Neural progenitor cell (in vitro differentiated cells): ENCODE results near the gene VPS13D. TPM values are rescaled to one million over a fixed set of nuclear protein-coding genes. Genes with fewer than 3 reads are reported as not detected.

Source experiments
- DNase-seq: peaks from one replicate; pipeline ENCODE4 v3.0.0-alpha.2; 2016; ENCODE audit warnings: low spot score
- H2AFZ ChIP-seq: fragments of 200-600 bp; sonication (generic); replicated peaks from 2 replicates; pipeline ENCODE4 v1.6.1; 2016; ENCODE audit warnings: antibody characterized with exemption
- H3F3A ChIP-seq: fragments of 200-600 bp; sonication (generic); 2 replicates; pipeline ENCODE4 v1.6.1; 2016; ENCODE audit warnings: antibody characterized with exemption, low read depth
- H3K27ac ChIP-seq: fragments of 200-600 bp; sonication (generic); 2 replicates; pipeline ENCODE4 v1.5.1; 2016; ENCODE audit warnings: mild to moderate bottlenecking
- H3K27me3 ChIP-seq: fragments of 200-600 bp; sonication (generic); 2 replicates; pipeline ENCODE4 v1.6.1; 2016; ENCODE audit warnings: mild to moderate bottlenecking, moderate library complexity
- H3K36me3 ChIP-seq: fragments of 200-600 bp; sonication (generic); 2 replicates; pipeline ENCODE4 v1.5.1; 2016
- H3K4me1 ChIP-seq: fragments of 200-600 bp; sonication (generic); 2 replicates; pipeline ENCODE4 v1.6.1; 2016; ENCODE audit warnings: mixed run types
- H3K4me2 ChIP-seq: fragments of 200-600 bp; sonication (generic); 2 replicates; pipeline ENCODE4 v1.6.1; 2016
- H3K4me3 ChIP-seq: fragments of 200-600 bp; sonication (generic); 2 replicates; pipeline ENCODE4 v1.5.1; 2016
- H3K79me2 ChIP-seq: fragments of 200-600 bp; sonication (generic); 2 replicates; pipeline ENCODE4 v1.6.1; 2016; ENCODE audit warnings: low read depth
- H3K9ac ChIP-seq: fragments of 200-600 bp; sonication (generic); 2 replicates; pipeline ENCODE4 v1.6.1; 2016
- H3K9me3 ChIP-seq: fragments of 200-600 bp; sonication (generic); 2 replicates; pipeline ENCODE4 v1.5.1; 2016; ENCODE audit warnings: low read depth
- H4K20me1 ChIP-seq: fragments of 200-600 bp; sonication (generic); 2 replicates; pipeline ENCODE4 v1.6.1; 2016; ENCODE audit warnings: low read depth
- H3K27ac Mint-ChIP-seq: 3 replicates; pipeline ENCODE4 v1.8.0; 2021; ENCODE audit warnings: mixed read lengths
- H3K27me3 Mint-ChIP-seq: 2 replicates; pipeline ENCODE4 v1.8.0; 2022; ENCODE audit warnings: low read depth, mild to moderate bottlenecking, inconsistent platforms, moderate library complexity, mixed read lengths; ENCODE audit not compliant: insufficient read depth
- H3K36me3 Mint-ChIP-seq: 3 replicates; pipeline ENCODE4 v1.8.0; 2021; ENCODE audit warnings: mixed read lengths
- H3K4me1 Mint-ChIP-seq: 3 replicates; pipeline ENCODE4 v1.8.0; 2021; ENCODE audit warnings: mixed read lengths
- H3K4me3 Mint-ChIP-seq: 3 replicates; pipeline ENCODE4 v1.8.0; 2021; ENCODE audit warnings: mild to moderate bottlenecking, moderate library complexity, mixed read lengths
- H3K9me3 Mint-ChIP-seq: 3 replicates; pipeline ENCODE4 v1.8.0; 2020; ENCODE audit warnings: mixed read lengths
- CTCF ChIP-seq: fragments of 200-600 bp; sonication (generic); IDR thresholded peaks from 2 replicates; pipeline ENCODE4 v1.5.1; 2017; ENCODE audit warnings: antibody characterized with exemption, mild to moderate bottlenecking
- EZH2 ChIP-seq: fragments of 200-600 bp; sonication (generic); IDR thresholded peaks from 2 replicates; pipeline ENCODE4 v1.6.1; 2017; ENCODE audit warnings: antibody characterized with exemption, mild to moderate bottlenecking, moderate library complexity
- EZH2phosphoT487 ChIP-seq: fragments of 200-600 bp; sonication (generic); IDR thresholded peaks from 2 replicates; pipeline ENCODE4 v1.6.1; 2017; ENCODE audit warnings: antibody characterized with exemption
- total RNA-seq: library from RNA; depleted of rRNA; stranded (reverse); fragments of >200 nt; gene quantifications from 2 replicates; pipeline ENCODE4 v1.2.3, GENCODE V29; 2015; ENCODE audit warnings: low replicate concordance

VPS13D gene
- total RNA-seq, 1 donor from 2014 or later = 16.4 TPM

DNA sequence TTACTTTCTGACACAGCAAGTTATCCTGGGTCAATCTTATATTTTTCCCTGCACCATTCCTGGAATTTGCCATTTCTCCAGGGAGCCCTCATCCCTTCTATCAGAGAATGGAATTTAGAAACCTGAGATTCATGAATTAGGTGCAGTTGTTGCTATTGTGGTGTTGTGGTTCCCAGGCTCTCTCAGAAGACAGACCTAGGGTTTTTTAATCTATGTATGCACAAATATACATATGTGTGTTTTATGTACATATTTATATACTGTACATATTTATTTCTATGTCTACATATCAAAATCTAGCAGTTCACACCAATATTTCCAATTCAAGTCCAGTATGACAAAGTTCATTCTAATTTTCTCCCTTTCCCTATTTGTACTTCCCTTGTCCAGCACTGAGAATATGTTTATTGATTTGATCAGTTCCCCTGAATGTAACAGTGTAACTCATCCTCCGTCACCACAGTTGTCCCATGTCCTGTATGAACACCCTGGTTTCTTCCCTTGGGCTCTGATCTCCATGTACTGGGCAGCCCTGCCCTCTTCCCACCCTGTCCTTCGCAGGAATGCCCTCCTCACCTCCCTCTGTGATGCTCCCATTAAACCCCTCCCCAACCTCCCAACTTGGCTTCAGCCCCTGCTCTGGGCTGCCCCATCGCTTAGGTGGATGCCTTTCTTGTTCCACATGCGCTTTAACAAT is 145.5 kb downstream of the VPS13D start:
- TF ChIP-seq EZH2 = no peak
- TF ChIP-seq EZH2phosphoT487 = no peak
- TF ChIP-seq CTCF = no peak
- no peak overlapping the region for H3K27ac Mint-ChIP-seq
- no peaks in the 10 kb centered on the region for H3K9me3 ChIP-seq

GRCh38 chr1:12376236-12377045 is 146.6 kb downstream of the VPS13D start:
- no peaks in the 10 kb centered on the region for H3K9me3 Mint-ChIP-seq
- Histone ChIP-seq H3K4me2 (no peak overlapping the region), H3K27ac (no peak overlapping the region), H3F3A (peaks cover 10% of the 10 kb centered on the region), H3K36me3 (peaks cover 4% of the 10 kb centered on the region), H2AFZ (no peak overlapping the region), H3K79me2 (no peaks in the 10 kb centered on the region), H3K27me3 (no peaks in the 10 kb centered on the region), H4K20me1 (no peaks in the 10 kb centered on the region), H3K4me3 (no peak overlapping the region), H3K9ac (no peak overlapping the region), H3K9me3 (no peaks in the 10 kb centered on the region), H3K4me1 (peaks cover 18% of the 10 kb centered on the region)
- no peaks in the 10 kb centered on the region for H3K27me3 Mint-ChIP-seq
- DNase-seq = no peak
- H3K36me3 Mint-ChIP-seq = peaks cover 9% of the 10 kb centered on the region
- no peaks in the 10 kb centered on the region for H3K4me1 Mint-ChIP-seq
- H3K27ac Mint-ChIP-seq = no peak overlapping the region
- no peak for TF ChIP-seq CTCF
- TF ChIP-seq EZH2phosphoT487 = no peak
- TF ChIP-seq EZH2 = no peak
- H3K4me3 Mint-ChIP-seq = no peak overlapping the region

More for the DNA sequence above, 145.5 kb downstream of the VPS13D start:
- Mint-ChIP-seq H3K4me1 (peaks cover 5% of the 10 kb centered on the region), H3K9me3 (no peaks in the 10 kb centered on the region), H3K27me3 (peaks cover 3% of the 10 kb centered on the region), H3K4me3 (no peak overlapping the region), H3K36me3 (peaks cover 14% of the 10 kb centered on the region)
- no peaks in the 10 kb centered on the region for H4K20me1 ChIP-seq
- H3K4me1 ChIP-seq = peaks cover 9% of the 10 kb centered on the region
- no peaks in the 10 kb centered on the region for H3K27me3 ChIP-seq
- no peak overlapping the region for H3K4me3 ChIP-seq
- no peak overlapping the region for H3K4me2 ChIP-seq
- no peak overlapping the region for H3K27ac ChIP-seq
- no peak overlapping the region for H3K9ac ChIP-seq
- no peak overlapping the region for H2AFZ ChIP-seq
- H3F3A ChIP-seq = no peaks in the 10 kb centered on the region
- H3K36me3 ChIP-seq = peaks cover 4% of the 10 kb centered on the region
- DNase-seq = no peak
- H3K79me2 ChIP-seq = no peaks in the 10 kb centered on the region

- H3K27ac Mint-ChIP-seq = no peak overlapping the region
- no peaks in the 10 kb centered on the region for H3K4me1 Mint-ChIP-seq
- peak overlapping the region; percentile 47 for H3K27ac ChIP-seq
Observed at GRCh38 chr1:12380326-12381249, 150.8 kb downstream of the VPS13D start.

More at GRCh38 chr1:12380326-12381249, 150.8 kb downstream of the VPS13D start:
- Histone ChIP-seq H3K4me3 (no peak overlapping the region), H3K27me3 (no peaks in the 10 kb centered on the region), H3F3A (peaks cover 11% of the 10 kb centered on the region), H2AFZ (no peak overlapping the region), H3K36me3 (peaks cover 5% of the 10 kb centered on the region), H4K20me1 (no peaks in the 10 kb centered on the region), H3K9ac (no peak overlapping the region), H3K4me2 (peak overlapping the region; percentile 23), H3K79me2 (no peaks in the 10 kb centered on the region), H3K4me1 (peaks cover 18% of the 10 kb centered on the region), H3K9me3 (no peaks in the 10 kb centered on the region)
- Mint-ChIP-seq H3K4me3 (no peak overlapping the region), H3K36me3 (peaks cover 30% of the 10 kb centered on the region), H3K27me3 (no peaks in the 10 kb centered on the region), H3K9me3 (no peaks in the 10 kb centered on the region)
- no peak for DNase-seq
- TF ChIP-seq EZH2 = no peak
